ENCODE results near the gene SYNE3.

- TF ChIP-seq CTCF (optimal IDR thresholded peaks at IDR 0.05 in 1 of 3, IDR thresholded peaks at IDR 0.05 in 1 of 3, conservative IDR thresholded peaks at IDR 0.05 in 1 of 3; ENCODE audit: extremely low read depth in 1 of 3, insufficient read depth in 2 of 3, low read length in 3 of 3) (no peak), EZH2 (IDR thresholded peaks at IDR 0.05; ENCODE audit: low read length) (no peak)
Measured at GRCh38 chr14:95484296-95484695, 32.2 kb downstream of the SYNE3 start.
